Activated CD8-positive, alpha-beta T cell treated with anti-CD3 and anti-CD28 coated beads, Interleukin-2, amount 10 ng/mL, durations not matched to agents 7 days and 5 days (primary cell): ENCODE data around the gene TFPI. TPM values are rescaled to one million over a fixed set of nuclear protein-coding genes. Genes with fewer than 3 reads are reported as not detected.
"Not testable (repeated sequence)": the region's sequence is repeated elsewhere in the genome, so short reads cannot be mapped to it uniquely, and the experiment has no call there.

Experiments used
- ATAC-seq: fragments of 150-1000 bp; cut with Tn5 transposase; one replicate; pipeline ENCODE4 v1.10.0; 2021; ENCODE audit warnings: moderate library complexity
- CTCF ChIA-PET: fragments of 350-600 bp; sonication (Branson Sonifier 250); formaldehyde crosslinking; loops from one replicate; lab custom pipeline; 2021; ENCODE audit warnings: antibody characterized with exemption; lab: Charles Lee
- POLR2A ChIA-PET: fragments of 350-600 bp; sonication (Branson Sonifier 250); formaldehyde crosslinking; loops from one replicate; lab custom pipeline; 2021; ENCODE audit warnings: antibody characterized with exemption; lab: Charles Lee
- DNase-seq: peaks from one replicate; pipeline ENCODE4 v3.0.0-alpha.2; 2020
- H3K27ac Mint-ChIP-seq: one replicate; pipeline ENCODE4 v1.8.0; 2021; ENCODE audit warnings: mild to moderate bottlenecking, mixed read lengths
- H3K27me3 Mint-ChIP-seq: one replicate; pipeline ENCODE4 v1.8.0; 2021; ENCODE audit warnings: low read depth, mixed read lengths
- H3K36me3 Mint-ChIP-seq: one replicate; pipeline ENCODE4 v1.8.0; 2021; ENCODE audit warnings: low read depth, mixed read lengths
- H3K4me1 Mint-ChIP-seq: one replicate; pipeline ENCODE4 v1.8.0; 2021; ENCODE audit warnings: low read depth, mixed read lengths
- H3K4me3 Mint-ChIP-seq: one replicate; pipeline ENCODE4 v1.8.0; 2021; ENCODE audit warnings: mild to moderate bottlenecking, mixed read lengths
- H3K9me3 Mint-ChIP-seq: one replicate; pipeline ENCODE4 v1.8.0; 2022; ENCODE audit warnings: mixed read lengths; ENCODE audit not compliant: insufficient read depth
- total RNA-seq, 2 experiments: library from RNA; stranded (reverse); gene quantifications; one replicate each; pipeline ENCODE4 v1.2.3, GENCODE V29; 2021

Gene TFPI
- total RNA-seq, 2 experiments from 2014 or later: not detected

GRCh38 chr2:187541086-187542085 is 12.8 kb downstream of the TFPI start:
- ChIA-PET CTCF (no interaction called here), POLR2A (no interaction called here)
- ATAC-seq (no peak), DNase-seq (no peak)
- Mint-ChIP-seq H3K27me3 (no peaks in the 10 kb centered on the region), H3K36me3 (no peaks in the 10 kb centered on the region), H3K9me3 (no peaks in the 10 kb centered on the region), H3K4me3 (no peak overlapping the region), H3K27ac (no peak overlapping the region), H3K4me1 (no peaks in the 10 kb centered on the region)

- H3K36me3 Mint-ChIP-seq, POLR2A ChIA-PET, DNase-seq, ATAC-seq, H3K27ac Mint-ChIP-seq, H3K4me1 Mint-ChIP-seq, H3K9me3 Mint-ChIP-seq, H3K4me3 Mint-ChIP-seq, H3K27me3 Mint-ChIP-seq, CTCF ChIA-PET: not testable (repeated sequence)
These were observed 16.0 kb downstream of the TFPI start for GRCh38 chr2:187538222-187538621.

GRCh38 chr2:187535381-187535780 is 18.9 kb downstream of the TFPI start:
- POLR2A ChIA-PET, DNase-seq, H3K27ac Mint-ChIP-seq, ATAC-seq, H3K4me3 Mint-ChIP-seq, H3K4me1 Mint-ChIP-seq, H3K9me3 Mint-ChIP-seq, H3K27me3 Mint-ChIP-seq, H3K36me3 Mint-ChIP-seq: not testable (repeated sequence)
- CTCF ChIA-PET: interaction anchor here (1.3 to 1.7 kb wide), 2 partner anchors 9 to 36 kb away, joined by 4 read pairs; no protein-coding TSS in a partner anchor

DNA sequence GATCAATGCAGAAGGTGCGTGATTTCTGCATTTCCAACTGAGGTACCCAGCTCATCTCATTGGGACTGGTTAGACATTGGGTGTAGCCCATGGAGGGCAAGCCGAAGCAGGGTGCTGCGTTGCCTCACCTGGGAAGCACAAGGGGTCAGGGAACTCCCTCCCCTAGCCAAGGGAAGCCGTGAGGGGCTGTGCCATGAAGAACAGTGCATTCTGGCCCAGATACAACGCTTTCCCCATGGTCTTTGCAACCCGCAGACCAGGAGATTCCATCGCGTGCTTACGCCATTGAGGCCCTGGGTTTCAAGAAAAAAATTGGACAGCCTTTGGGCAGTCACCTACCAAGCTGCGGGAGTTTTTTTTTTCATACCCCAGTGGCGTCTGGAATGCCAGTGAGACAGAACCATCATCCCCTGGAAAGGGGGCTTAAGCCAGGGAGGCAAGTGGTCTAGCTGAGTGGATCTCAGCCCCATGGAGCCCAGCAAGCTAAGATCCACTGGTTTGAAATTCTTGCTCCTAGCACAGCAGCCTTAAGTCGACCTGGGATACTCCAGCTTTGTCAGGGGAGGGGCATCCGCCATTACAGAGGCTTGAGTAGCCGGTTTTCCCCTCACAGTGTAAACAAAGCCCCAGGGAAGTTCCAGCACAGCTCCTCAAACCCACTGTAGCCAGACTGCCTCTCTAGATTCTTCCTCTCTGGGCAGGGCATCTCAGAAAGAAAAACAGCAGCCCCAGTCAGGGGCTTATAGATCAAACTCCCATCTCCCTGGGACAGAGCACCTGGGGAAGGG is 21.7 kb downstream of the TFPI start:
- Mint-ChIP-seq H3K4me3 (no peak overlapping the region), H3K27me3 (no peaks in the 10 kb centered on the region), H3K27ac (no peak overlapping the region), H3K4me1 (no peaks in the 10 kb centered on the region), H3K9me3 (no peaks in the 10 kb centered on the region), H3K36me3 (no peaks in the 10 kb centered on the region)
- CTCF ChIA-PET: no interaction called here
- DNase-seq (no peak), ATAC-seq (no peak)
- POLR2A ChIA-PET: no interaction called here

- no peak overlapping the region for H3K4me3 Mint-ChIP-seq
- no peak for ATAC-seq
- ChIA-PET CTCF (no interaction called here), POLR2A (no interaction called here)
- DNase-seq: no peak
- no peaks in the 10 kb centered on the region for H3K36me3 Mint-ChIP-seq
- H3K4me1 Mint-ChIP-seq: no peaks in the 10 kb centered on the region
- H3K9me3 Mint-ChIP-seq: no peaks in the 10 kb centered on the region
- no peaks in the 10 kb centered on the region for H3K27me3 Mint-ChIP-seq
- H3K27ac Mint-ChIP-seq: no peak overlapping the region
These were observed 24.1 kb downstream of the TFPI start for GRCh38 chr2:187529977-187530721.

GRCh38 chr2:187529248-187529976 is 24.8 kb downstream of the TFPI start:
- Mint-ChIP-seq H3K27ac (no peak overlapping the region), H3K4me3 (no peak overlapping the region), H3K4me1 (no peaks in the 10 kb centered on the region), H3K36me3 (no peaks in the 10 kb centered on the region), H3K9me3 (no peaks in the 10 kb centered on the region), H3K27me3 (no peaks in the 10 kb centered on the region)
- ChIA-PET CTCF (no interaction called here), POLR2A (no interaction called here)
- DNase-seq (no peak), ATAC-seq (no peak)

GRCh38 chr2:187528042-187528441 is 26.2 kb downstream of the TFPI start:
- Mint-ChIP-seq H3K27ac (no peak overlapping the region), H3K4me3 (no peak overlapping the region), H3K27me3 (no peaks in the 10 kb centered on the region), H3K9me3 (no peaks in the 10 kb centered on the region), H3K36me3 (no peaks in the 10 kb centered on the region), H3K4me1 (no peaks in the 10 kb centered on the region)
- ChIA-PET POLR2A (no interaction called here), CTCF (no interaction called here)
- no peak for ATAC-seq
- DNase-seq: no peak

DNA sequence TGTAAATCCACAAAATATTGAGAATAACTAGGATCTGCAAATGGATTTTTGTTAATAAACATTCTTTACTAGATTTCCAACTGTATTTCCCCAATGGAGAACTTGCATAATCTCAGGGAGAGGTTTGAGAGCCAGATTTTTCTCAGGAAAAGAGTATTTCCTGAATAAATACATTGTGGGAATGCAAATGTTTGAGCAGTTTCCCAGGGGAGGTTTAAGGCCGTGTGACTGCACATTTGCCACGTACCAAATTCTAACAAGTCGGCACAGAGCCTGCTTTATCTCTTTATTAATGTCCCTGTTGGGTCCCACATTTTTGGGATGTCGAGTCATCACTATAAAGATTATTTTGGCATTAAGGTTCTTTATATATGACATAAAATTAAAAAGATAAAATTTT is 27.0 kb downstream of the TFPI start:
- Mint-ChIP-seq H3K36me3 (no peaks in the 10 kb centered on the region), H3K27ac (no peak overlapping the region), H3K4me3 (no peak overlapping the region), H3K4me1 (no peaks in the 10 kb centered on the region), H3K9me3 (no peaks in the 10 kb centered on the region), H3K27me3 (no peaks in the 10 kb centered on the region)
- CTCF ChIA-PET: interaction anchor here (1.4 kb wide), 1 partner anchor 27 kb away, joined by 9 read pairs; no protein-coding TSS in a partner anchor
- ATAC-seq (no peak), DNase-seq (no peak)
- POLR2A ChIA-PET: no interaction called here

DNA sequence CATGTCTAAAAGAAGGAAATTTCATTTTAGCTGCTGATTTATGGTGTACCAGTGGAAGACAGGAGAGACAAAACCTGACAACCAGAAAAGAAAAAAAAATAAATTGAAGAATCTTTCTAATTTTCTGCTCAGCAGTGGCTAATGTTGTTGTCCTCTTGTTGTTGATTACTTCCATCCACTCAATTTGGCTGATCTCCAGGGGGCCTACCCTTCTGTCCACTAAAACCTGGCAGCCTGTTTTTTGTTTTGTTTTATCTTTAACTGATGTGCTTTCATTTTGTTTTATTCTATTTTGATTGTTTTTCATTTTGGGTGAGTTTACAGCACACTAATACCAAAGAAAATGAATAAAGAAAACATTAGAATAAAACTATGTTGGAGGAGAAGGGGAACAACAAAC is 27.4 kb downstream of the TFPI start:
- H3K4me3 Mint-ChIP-seq: no peak overlapping the region

GRCh38 chr2:187525163-187525900 is 28.9 kb downstream of the TFPI start:
- ChIA-PET CTCF (interaction anchor here (1.4 kb wide), 2 partner anchors 10 to 25 kb away, joined by 4 to 9 read pairs; no protein-coding TSS in a partner anchor), POLR2A (no interaction called here)
- Mint-ChIP-seq H3K4me1 (no peaks in the 10 kb centered on the region), H3K36me3 (no peaks in the 10 kb centered on the region), H3K27me3 (no peaks in the 10 kb centered on the region), H3K27ac (no peak overlapping the region), H3K4me3 (no peak overlapping the region), H3K9me3 (no peaks in the 10 kb centered on the region)
- ATAC-seq (no peak), DNase-seq (no peak)

More for the DNA sequence above, 27.4 kb downstream of the TFPI start:
- no peaks in the 10 kb centered on the region for H3K9me3 Mint-ChIP-seq
- DNase-seq (no peak), ATAC-seq (no peak)
- H3K36me3 Mint-ChIP-seq: no peaks in the 10 kb centered on the region
- ChIA-PET CTCF (interaction anchor here (1.4 kb wide), 2 partner anchors 8 to 27 kb away, joined by 4 to 9 read pairs; no protein-coding TSS in a partner anchor), POLR2A (no interaction called here)
- no peaks in the 10 kb centered on the region for H3K4me1 Mint-ChIP-seq
- H3K27ac Mint-ChIP-seq: no peak overlapping the region
- no peaks in the 10 kb centered on the region for H3K27me3 Mint-ChIP-seq
